Hepatocyte (in vitro differentiated cells): ENCODE measurements around the gene LDLRAD4. TPM values are rescaled to one million over a fixed set of nuclear protein-coding genes. Genes with fewer than 3 reads are reported as not detected.

ENCODE experiments used
- DNase-seq: peaks from one replicate; pipeline ENCODE4 v3.0.0-alpha.2; 2016; ENCODE audit warnings: low spot score
- H2AFZ ChIP-seq: fragments of 200-600 bp; sonication (generic); 2 replicates; pipeline ENCODE4 v1.6.0; 2016; ENCODE audit warnings: antibody characterized with exemption, mild to moderate bottlenecking
- H3K27ac ChIP-seq: fragments of 200-600 bp; sonication (generic); 2 replicates; pipeline ENCODE4 v1.5.1; 2016; ENCODE audit warnings: mild to moderate bottlenecking
- H3K27me3 ChIP-seq: fragments of 200-600 bp; sonication (generic); 2 replicates; pipeline ENCODE4 v1.6.1; 2016
- H3K36me3 ChIP-seq: fragments of 200-600 bp; sonication (generic); replicated peaks from 2 replicates; pipeline ENCODE4 v1.5.1; 2016; ENCODE audit warnings: low read depth; ENCODE audit not compliant: insufficient read depth
- H3K4me1 ChIP-seq: fragments of 200-600 bp; sonication (generic); 2 replicates; pipeline ENCODE4 v1.5.1; 2016; ENCODE audit warnings: mild to moderate bottlenecking, moderate library complexity; ENCODE audit not compliant: insufficient read depth
- H3K4me2 ChIP-seq: fragments of 200-600 bp; sonication (generic); 2 replicates; pipeline ENCODE4 v1.6.0; 2016
- H3K4me3 ChIP-seq: fragments of 200-600 bp; sonication (generic); 2 replicates; pipeline ENCODE4 v1.5.1; 2016; ENCODE audit warnings: mild to moderate bottlenecking
- H3K79me2 ChIP-seq: fragments of 200-600 bp; sonication (generic); 2 replicates; pipeline ENCODE4 v1.6.0; 2017; ENCODE audit warnings: mild to moderate bottlenecking
- H3K9me2 ChIP-seq: fragments of 200-600 bp; sonication (generic); replicated peaks from 2 replicates; pipeline ENCODE4 v1.6.0; 2017; ENCODE audit warnings: mild to moderate bottlenecking; ENCODE audit not compliant: insufficient read depth
- H3K9me3 ChIP-seq: fragments of 200-600 bp; sonication (generic); 2 replicates; pipeline ENCODE4 v1.5.1; 2016; ENCODE audit warnings: low read depth, mild to moderate bottlenecking
- H4K20me1 ChIP-seq: fragments of 200-600 bp; sonication (generic); 2 replicates; pipeline ENCODE4 v1.6.0; 2016; ENCODE audit warnings: mild to moderate bottlenecking; ENCODE audit not compliant: insufficient read depth, poor library complexity, severe bottlenecking
- CTCF ChIP-seq: fragments of 200-600 bp; sonication (generic); IDR thresholded peaks from 2 replicates; pipeline ENCODE4 v1.5.1; 2016; ENCODE audit warnings: antibody characterized with exemption, mild to moderate bottlenecking; ENCODE audit not compliant: poor library complexity
- EZH2 ChIP-seq: fragments of 200-600 bp; sonication (generic); IDR thresholded peaks from 2 replicates; pipeline ENCODE4 v1.6.1; 2016; ENCODE audit warnings: antibody characterized with exemption, mild to moderate bottlenecking, borderline replicate concordance
- EZH2phosphoT487 ChIP-seq: fragments of 200-600 bp; sonication (generic); IDR thresholded peaks from one replicate; pipeline ENCODE4 v1.6.1; 2018; ENCODE audit warnings: antibody characterized with exemption, mild to moderate bottlenecking, low read depth, moderate library complexity; ENCODE audit not compliant: unreplicated experiment, severe bottlenecking
- WGBS: methylation state at CpG from one replicate; pipeline ENCODE4 v1.1.6; 2016; ENCODE audit warnings: low lambda C conversion rate; ENCODE audit errors: missing lambda C conversion rate; 5-methylcytosine and 5-hydroxymethylcytosine counted together
- polyA plus RNA-seq: library from polyadenylated mRNA; unstranded; fragments of >200 nt; fragmentation: Nextera tagmentation; extraction: Ambion mirVana; gene quantifications from 2 replicates; pipeline ENCODE4 v1.2.1, GENCODE V29; 2016
- total RNA-seq: library from RNA; depleted of rRNA; stranded (reverse); fragments of >200 nt; gene quantifications from 2 replicates; pipeline ENCODE4 v1.2.3, GENCODE V29; 2014

LDLRAD4 gene
- total and polyA plus RNA-seq, 2 experiments from 2014 or later: 15.1 to 29.0 TPM

GRCh38 chr18:13237641-13238040 is 19.1 kb downstream of the LDLRAD4 start:
- H3K9me2 ChIP-seq: no peaks in the 10 kb centered on the region
- peaks cover 8% of the 10 kb centered on the region for H3K79me2 ChIP-seq
- H3K4me2 ChIP-seq: no peak overlapping the region
- H3K9me3 ChIP-seq: no peaks in the 10 kb centered on the region
- H4K20me1 ChIP-seq: peaks cover 16% of the 10 kb centered on the region
- H3K36me3 ChIP-seq: no peaks in the 10 kb centered on the region
- H3K4me3 ChIP-seq: no peak overlapping the region
- no peak overlapping the region for H3K27ac ChIP-seq
- H3K4me1 ChIP-seq: peaks cover 4% of the 10 kb centered on the region
- TF ChIP-seq EZH2phosphoT487: no peak
- TF ChIP-seq CTCF: no peak
- TF ChIP-seq EZH2: no peak
- H3K27me3 ChIP-seq: no peaks in the 10 kb centered on the region
- WGBS: 85% methylated on average over 3 of the region's 3 CpGs
- DNase-seq: no peak
- H2AFZ ChIP-seq: no peak overlapping the region

- Histone ChIP-seq H3K9me2 (no peaks in the 10 kb centered on the region), H2AFZ (no peak overlapping the region), H3K27ac (no peak overlapping the region), H3K27me3 (no peaks in the 10 kb centered on the region), H3K4me1 (peaks cover 4% of the 10 kb centered on the region), H3K36me3 (no peaks in the 10 kb centered on the region), H4K20me1 (peaks cover 12% of the 10 kb centered on the region), H3K9me3 (no peaks in the 10 kb centered on the region), H3K4me2 (no peak overlapping the region), H3K4me3 (no peak overlapping the region), H3K79me2 (peaks cover 8% of the 10 kb centered on the region)
- TF ChIP-seq CTCF (no peak), EZH2phosphoT487 (no peak), EZH2 (no peak)
- DNase-seq: no peak
- 78% methylated on average over 13 of the region's 13 CpGs for WGBS
Measured at GRCh38 chr18:13239171-13239956, 20.8 kb downstream of the LDLRAD4 start.

GRCh38 chr18:13240060-13240725 is 21.6 kb downstream of the LDLRAD4 start:
- Histone ChIP-seq H3K9me2 (no peaks in the 10 kb centered on the region), H3K4me2 (no peak overlapping the region), H3K36me3 (no peaks in the 10 kb centered on the region), H3K27me3 (no peaks in the 10 kb centered on the region), H3K9me3 (no peaks in the 10 kb centered on the region), H2AFZ (no peak overlapping the region), H3K4me1 (peaks cover 4% of the 10 kb centered on the region), H4K20me1 (peaks cover 8% of the 10 kb centered on the region), H3K27ac (no peak overlapping the region), H3K79me2 (peaks cover 8% of the 10 kb centered on the region), H3K4me3 (no peak overlapping the region)
- 97% methylated on average over 15 of the region's 15 CpGs for WGBS
- TF ChIP-seq EZH2phosphoT487: no peak
- no peak for TF ChIP-seq CTCF
- no peak for TF ChIP-seq EZH2
- DNase-seq: no peak
